G401.6 (cell line): ENCODE results near the gene SMU1.
A peak's percentile ranks its signal among the peaks of the same experiment; 100 is the strongest.
"Not testable (repeated sequence)": the region's sequence is repeated elsewhere in the genome, so short reads cannot be mapped to it uniquely, and the experiment has no call there.

Source experiments
- FAIRE-seq: peaks from 2 replicates; lab custom pipeline; 2012; peaks lifted over from hg19 to GRCh38; lab: Jason Lieb, UNC

The SMU1 gene

DNA sequence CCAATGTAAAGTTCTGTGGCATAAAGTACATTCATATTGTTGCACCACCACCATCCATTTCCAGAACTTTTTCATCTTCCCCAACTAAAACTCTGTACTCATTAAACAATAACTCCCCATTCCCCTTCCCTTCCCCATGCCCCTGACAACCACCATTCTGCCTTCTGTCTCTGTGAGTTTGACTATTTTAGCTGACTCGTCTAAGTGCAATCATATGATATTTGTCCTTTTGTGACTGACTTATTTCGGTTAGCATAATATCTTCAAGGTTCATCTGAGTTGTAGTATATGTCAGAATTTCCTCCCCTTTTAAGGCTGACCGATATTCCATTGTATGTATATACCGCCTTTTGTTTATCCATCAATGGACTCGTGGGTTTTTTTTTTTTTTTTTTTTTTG is 29.0 kb upstream of the SMU1 start:
- FAIRE-seq: no peak

- no peak for FAIRE-seq
Observed at GRCh38 chr9:33104401-33104800, 27.9 kb upstream of the SMU1 start.

DNA sequence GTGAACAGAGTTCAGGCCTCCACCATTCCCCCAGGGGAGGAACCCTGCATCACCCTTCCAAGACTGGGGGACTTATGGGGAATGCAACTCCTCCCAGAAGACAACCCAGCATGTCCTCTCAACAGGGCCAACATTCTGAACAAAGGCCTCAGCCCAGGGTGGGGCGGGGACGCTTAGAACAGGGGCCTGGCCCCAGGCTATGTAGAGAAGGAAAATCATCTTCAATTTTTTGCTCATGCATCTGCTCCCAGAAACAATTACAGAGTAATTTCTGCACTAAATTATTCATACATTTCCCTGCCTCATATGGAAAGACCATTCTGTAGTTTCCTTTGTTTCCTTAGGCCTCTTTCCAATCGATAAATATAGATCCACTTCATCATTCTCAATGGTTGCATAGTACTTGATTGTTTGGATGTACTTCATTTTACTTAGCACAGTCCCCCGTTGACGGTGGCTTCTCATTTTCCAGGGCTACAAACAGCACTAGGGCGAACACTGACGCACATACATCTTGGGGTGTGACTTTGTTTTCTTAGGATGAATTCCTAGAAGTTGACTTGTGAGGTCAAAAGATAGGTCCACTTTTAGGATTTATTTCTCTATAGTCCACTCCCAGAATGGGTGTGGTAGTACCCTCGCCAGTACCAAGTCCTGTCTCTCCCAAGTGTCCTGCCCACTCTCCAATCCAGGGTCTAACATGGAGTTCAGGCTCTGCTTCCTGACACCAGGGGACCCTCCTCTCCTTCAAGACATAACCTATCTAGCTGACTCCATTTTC is 27.2 kb upstream of the SMU1 start:
- no peak for FAIRE-seq

DNA sequence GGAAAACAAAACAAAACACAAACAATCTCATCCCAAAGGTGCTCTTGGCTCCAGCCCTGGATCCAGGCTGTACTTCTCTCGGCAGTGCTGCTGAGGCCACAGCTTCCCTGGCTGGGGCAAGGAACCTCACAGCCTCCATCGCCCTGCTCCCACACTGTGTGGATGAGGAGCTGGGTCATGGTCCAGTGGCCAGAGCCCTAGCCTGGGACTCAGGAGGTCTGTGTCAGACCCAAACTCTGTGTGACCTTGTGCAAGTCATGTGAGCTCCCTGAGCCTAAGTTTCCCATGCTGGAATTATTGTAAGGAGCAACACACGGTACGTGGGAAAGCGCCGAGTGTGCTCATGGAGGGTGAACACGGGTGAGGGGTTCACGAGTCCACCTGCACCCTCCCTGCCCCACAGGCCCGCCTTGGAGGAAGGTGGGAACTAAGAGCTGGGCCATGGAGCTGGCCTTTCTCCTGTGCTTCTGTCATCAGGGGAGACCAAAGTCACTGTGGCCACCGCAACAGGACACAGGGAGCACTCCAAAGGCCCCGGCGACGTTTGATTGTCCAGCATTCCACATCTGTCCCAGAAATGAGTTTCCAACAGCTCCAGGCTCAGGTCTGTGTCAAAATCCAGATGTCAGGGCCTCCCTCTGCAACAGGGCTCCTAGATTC is 26.2 kb upstream of the SMU1 start:
- FAIRE-seq: no peak

GRCh38 chr9:33101104-33101951 is 24.9 kb upstream of the SMU1 start:
- FAIRE-seq: no peak

DNA sequence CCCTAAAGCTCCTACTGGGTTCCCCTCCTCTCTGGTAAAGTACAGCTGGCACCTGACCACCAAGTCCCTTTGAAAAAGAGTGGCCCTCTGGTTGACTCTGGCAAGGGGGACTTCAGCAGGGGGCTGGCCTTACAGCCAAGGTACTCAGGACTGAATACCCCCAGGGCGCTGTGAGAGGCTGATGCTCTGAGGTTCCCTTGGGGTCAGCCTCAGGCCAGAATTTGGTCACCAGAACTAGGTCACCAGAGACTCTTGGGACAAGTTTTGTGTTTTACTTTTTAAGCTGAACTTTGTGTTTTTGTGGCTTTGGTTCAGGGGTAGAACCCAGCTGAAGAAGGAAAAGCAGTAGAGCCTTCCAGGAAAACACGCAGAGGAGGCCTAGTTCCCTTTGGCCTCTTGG is 23.3 kb upstream of the SMU1 start:
- FAIRE-seq: no peak

DNA sequence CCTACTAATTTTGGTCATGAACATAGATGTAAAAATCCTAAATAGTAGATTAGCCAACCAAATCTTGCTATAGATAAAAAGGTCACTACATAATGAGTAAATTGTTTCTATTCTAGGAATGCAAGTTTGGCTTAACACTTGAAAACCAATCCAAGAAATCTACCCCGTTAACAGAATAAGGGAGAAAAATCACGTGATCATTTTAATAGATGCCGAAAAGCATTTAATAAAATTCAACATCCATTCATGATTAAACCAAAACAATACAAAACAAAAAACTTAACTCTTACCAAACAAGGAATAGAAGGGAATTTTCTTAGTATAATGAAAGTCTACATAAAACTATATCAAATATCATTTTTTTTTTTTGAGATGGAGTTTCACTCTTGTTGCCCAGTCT is 20.7 kb upstream of the SMU1 start:
- no peak for FAIRE-seq

DNA sequence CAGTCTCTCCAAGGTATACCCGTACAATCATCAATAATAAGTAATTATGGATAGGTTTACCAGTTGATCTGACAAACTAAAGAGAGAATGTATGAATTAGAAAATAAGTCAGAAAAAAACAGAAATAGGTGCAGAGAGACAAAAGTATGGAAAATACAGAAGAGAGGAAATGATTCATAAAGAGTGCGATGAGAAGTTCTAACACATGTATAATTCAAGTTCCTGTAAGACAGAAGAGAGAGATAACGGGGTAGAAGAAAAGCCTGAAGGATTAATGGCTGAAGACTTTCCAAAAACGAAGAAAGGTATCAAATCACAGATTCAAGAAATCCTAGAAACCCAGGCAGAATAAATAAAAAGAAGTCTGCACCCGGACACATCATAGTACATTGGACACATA is 16.2 kb upstream of the SMU1 start:
- no peak for FAIRE-seq

- FAIRE-seq: not testable (repeated sequence)
Observed at GRCh38 chr9:33085672-33086071, 9.2 kb upstream of the SMU1 start.

DNA sequence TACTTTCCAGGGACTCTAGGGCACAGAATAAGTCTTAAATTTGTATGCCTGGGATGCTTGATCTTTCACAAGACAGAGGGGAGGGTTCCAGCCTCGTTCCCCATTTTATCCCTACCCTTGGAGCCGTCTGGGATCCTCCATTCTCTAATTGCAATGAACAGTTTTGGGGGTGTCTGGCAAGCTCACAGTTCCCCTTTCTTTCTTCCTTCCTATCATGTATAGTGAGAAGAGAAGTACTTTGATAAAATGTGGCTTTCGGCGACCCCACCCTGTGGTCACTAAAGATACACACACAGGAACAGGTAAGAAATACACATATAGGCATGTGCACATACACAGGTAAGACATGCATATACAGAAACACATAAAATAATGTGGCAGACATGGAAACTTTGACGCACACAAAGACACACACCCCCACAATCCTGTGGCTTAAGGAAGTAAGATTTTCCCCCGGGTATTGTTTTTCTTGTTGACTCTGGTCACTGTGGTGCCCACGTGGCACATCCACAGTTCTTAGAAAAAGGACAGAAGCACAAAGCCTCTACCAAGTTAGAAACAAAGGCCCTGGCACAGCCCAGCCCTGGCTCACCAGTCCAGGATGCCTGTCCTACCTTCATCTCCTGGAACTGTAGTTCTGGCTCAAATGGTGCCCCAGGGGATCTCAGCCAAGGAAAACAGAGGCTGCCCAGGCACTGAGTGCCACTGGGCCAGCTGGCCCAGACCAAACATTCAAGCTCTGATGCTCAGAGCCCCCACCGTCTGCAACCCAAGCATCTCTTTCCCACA is 6.3 kb upstream of the SMU1 start:
- FAIRE-seq: no peak

DNA sequence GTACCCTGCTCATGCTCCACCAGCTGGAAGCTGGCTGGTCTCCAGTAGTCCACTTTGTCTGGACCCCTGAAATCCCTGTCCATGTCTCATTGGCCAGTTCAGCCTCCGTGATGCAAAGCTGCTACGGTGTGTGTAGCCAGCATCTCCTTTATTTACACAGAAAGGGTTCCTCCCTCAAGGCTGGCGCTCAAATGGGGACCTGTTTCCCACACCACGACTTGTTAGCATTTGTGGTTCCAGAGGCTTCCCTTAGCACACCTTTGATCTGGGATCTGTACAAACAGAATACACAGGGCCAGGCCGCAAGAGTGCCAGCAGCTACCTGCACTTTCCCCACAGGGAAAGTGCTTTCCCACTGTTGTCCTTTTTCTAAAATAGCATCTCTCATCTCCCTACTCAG is 5.7 kb upstream of the SMU1 start:
- no peak for FAIRE-seq

GRCh38 chr9:33081128-33081851 is 4.8 kb upstream of the SMU1 start:
- FAIRE-seq: peak; percentile 95

DNA sequence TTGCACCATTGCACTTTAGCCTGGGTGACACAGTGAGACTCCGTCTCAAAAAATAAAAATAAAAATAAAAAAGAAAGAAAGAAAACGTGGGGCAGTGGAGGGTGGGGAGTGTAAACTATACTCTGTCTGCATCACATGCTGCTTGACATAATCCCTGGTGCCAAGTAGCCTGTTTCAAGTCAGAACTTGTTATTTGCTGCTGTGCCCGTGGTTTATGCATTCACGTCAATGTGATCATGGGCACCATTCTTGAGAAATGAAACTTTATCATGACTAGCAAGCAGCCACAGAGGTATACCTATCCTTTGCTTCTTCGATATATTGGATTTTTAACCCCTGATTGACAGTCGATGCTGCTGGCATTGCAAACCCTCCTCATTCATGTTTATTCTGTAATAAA is 4.1 kb upstream of the SMU1 start:
- FAIRE-seq: no peak

GRCh38 chr9:33068991-33069390 is 7.5 kb downstream of the SMU1 start:
- FAIRE-seq: no peak

GRCh38 chr9:33065157-33066076 is 11.1 kb downstream of the SMU1 start:
- FAIRE-seq: no peak

DNA sequence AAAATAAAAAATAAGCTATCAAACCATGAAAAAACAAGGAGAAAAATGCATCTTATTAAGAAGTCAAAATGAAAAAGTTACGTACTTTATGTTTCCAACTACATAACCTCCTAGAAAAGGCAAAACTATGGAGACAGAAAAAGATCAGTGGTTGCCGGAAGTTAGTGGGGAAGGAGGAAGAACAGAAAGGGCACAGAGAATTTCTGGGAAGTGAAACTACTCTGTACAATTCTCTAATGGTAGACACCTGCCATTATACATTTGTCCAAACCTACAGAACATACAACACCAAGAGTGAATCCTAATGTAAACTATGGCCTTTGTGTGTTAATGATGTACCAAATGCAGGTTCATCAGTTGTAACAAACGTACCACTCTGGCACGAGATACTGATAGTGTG is 25.3 kb downstream of the SMU1 start:
- no peak for FAIRE-seq

- no peak for FAIRE-seq
Observed at GRCh38 chr9:33049680-33050361, 26.7 kb downstream of the SMU1 start.

DNA sequence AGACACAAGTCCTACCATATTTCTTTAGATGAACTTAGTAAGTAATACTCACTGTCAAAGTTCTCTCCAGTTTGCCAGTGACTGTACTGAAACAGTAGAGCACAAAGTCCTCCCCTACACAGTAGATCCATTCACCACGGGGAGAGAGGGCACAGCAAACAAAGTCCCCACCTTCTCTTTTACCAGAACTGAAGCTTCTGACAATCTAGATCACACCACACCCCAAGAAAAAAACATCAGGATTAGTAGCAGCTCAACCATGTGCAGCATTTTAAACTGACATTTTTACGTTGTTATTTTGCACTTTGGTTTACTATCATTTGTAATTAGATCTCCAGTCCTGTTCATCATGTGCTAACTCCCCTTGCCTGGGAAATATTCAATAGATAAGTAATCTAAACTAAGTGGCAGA is 28.4 kb downstream of the SMU1 start:
- FAIRE-seq: no peak

GRCh38 chr9:33046061-33046460 is 30.4 kb downstream of the SMU1 start:
- FAIRE-seq: no peak
